Measurements from ENCODE around the gene SIRT2. TPM values are rescaled to one million over a fixed set of nuclear protein-coding genes. Genes with fewer than 3 reads are reported as not detected.
A peak's percentile ranks its signal among the peaks of the same experiment; 100 is the strongest.

The SIRT2 gene
- total and polyA plus RNA-seq, 2 of the 8 experiments (the other 6 are each of a cell fraction or from before 2014, with no cell fraction given): 6.5 to 10.0 TPM

- no peak overlapping the region for H2AFZ ChIP-seq (ENCODE audit: low read length)
- no peak overlapping the region for H3K27ac ChIP-seq (ENCODE audit: low read depth, low read length)
- H3K4ac ChIP-seq (replicated peaks; ENCODE audit: insufficient read length, low read depth, low read length): no peak overlapping the region
- peaks cover 18 to 30% of the 10 kb centered on the region in 2 experiments for H4K20me1 ChIP-seq (replicated peaks in 1 of 2; ENCODE audit: control insufficient read depth in 1 of 2, insufficient read depth in 2 of 2, low read length in 2 of 2)
- no peak overlapping the region for H2BK15ac ChIP-seq (ENCODE audit: low read length)
- H2BK12ac ChIP-seq (ENCODE audit: low read depth, low read length): no peak overlapping the region
- H3K36me3 ChIP-seq (ENCODE audit: control insufficient read depth in 2 of 4, insufficient read depth in 4 of 4, low read length in 3 of 4): peaks cover 55 to 68% (median 62%) of the 10 kb centered on the region in 4 experiments
- H4K5ac ChIP-seq (ENCODE audit: insufficient read length, low read depth, low read length): no peak overlapping the region
- H3K27me3 ChIP-seq (replicated peaks in 1 of 4; ENCODE audit: control insufficient read depth in 3 of 4, extremely low read depth in 1 of 4, insufficient read depth in 3 of 4, low read length in 3 of 4): no peaks in the 10 kb centered on the region
- H2BK20ac ChIP-seq (ENCODE audit: low read length): no peak overlapping the region
- H2AK5ac ChIP-seq (ENCODE audit: low read depth, low read length): no peak overlapping the region
- H2BK5ac ChIP-seq (ENCODE audit: low read depth, low read length): no peak overlapping the region
- H3K56ac ChIP-seq (replicated peaks; ENCODE audit: insufficient read length, low read depth, low read length): no peak overlapping the region
- H3K9ac ChIP-seq (replicated peaks in 1 of 4; ENCODE audit: extremely low read depth in 1 of 4, low read depth in 3 of 4, low read length in 3 of 4): no peak overlapping the region
- 92% methylated on average over 6 of the region's 6 CpGs; no CpG with 5 or more reads in 1 of the 2 experiments for WGBS, 2 experiments (ENCODE audit: extremely low coverage in 1 of 2, insufficient coverage in 1 of 2, insufficient read length in 1 of 2, insufficient replicate concordance in 2 of 2, low coverage in 1 of 2, low lambda C conversion rate in 2 of 2, missing lambda C conversion rate in 1 of 2)
- no peaks in the 10 kb centered on the region for H3K9me3 ChIP-seq (ENCODE audit: insufficient read depth in 2 of 2, low read depth in 1 of 2, low read length in 1 of 2)
- H3K23ac ChIP-seq (ENCODE audit: insufficient read length): no peak overlapping the region
- DNase-seq (ENCODE audit: low read depth in 1 of 2, low spot score in 2 of 2): no peak
- peak overlapping the region; percentile 28 for H4K8ac ChIP-seq (ENCODE audit: extremely low read depth, insufficient read depth, low read length)
- POLR2A ChIA-PET (ENCODE audit: partially characterized antibody): interaction anchor here (0.6 to 14.2 kb wide), 14 partner anchors 9 to 503 kb away, joined by 3 to 376 read pairs (median 4); partner anchors contain the start of genes CCER2, HNRNPL, NFKBIB and RINL
- H3K79me2 ChIP-seq (ENCODE audit: control insufficient read depth in 1 of 2, insufficient read depth in 2 of 2, low read length in 2 of 2): peaks cover 0 to 9% of the 10 kb centered on the region in 2 experiments; a peak in 2 of 4 replicates
- H3K14ac ChIP-seq (ENCODE audit: insufficient read length): no peak overlapping the region
- FAIRE-seq: no peak
- no peak overlapping the region for H2BK120ac ChIP-seq (replicated peaks; ENCODE audit: low read depth, low read length)
- TF ChIP-seq EZH2 (IDR thresholded peaks at IDR 0.05; ENCODE audit: low read depth, low read length, severe bottlenecking) (no peak), SP1 (IDR thresholded peaks at IDR 0.05; ENCODE audit: low read depth, low read length) (no peak), POLR2AphosphoS5 (IDR thresholded peaks at IDR 0.05; ENCODE audit: low read depth, low read length) (peak; percentile 13; the same call in 1 of the 2 replicates)
- H3K18ac ChIP-seq (ENCODE audit: extremely low read depth, low read length): no peak overlapping the region
- H3K4me3 ChIP-seq (ENCODE audit: extremely low read depth in 1 of 4, insufficient read depth in 2 of 4, low read depth in 3 of 4, low read length in 4 of 4): no peak overlapping the region
- no peaks in the 10 kb centered on the region for H3K23me2 ChIP-seq (ENCODE audit: low read depth, low read length)
- no peak overlapping the region for H3K4me2 ChIP-seq (ENCODE audit: insufficient read depth in 1 of 2, low read depth in 2 of 2, low read length in 2 of 2)
- H3K79me1 ChIP-seq (ENCODE audit: low read depth, low read length): 0 out of 2 replicates have a peak, but pooled peaks cover under 1% of the 10 kb centered on the region
- 0 out of 7 replicates have a peak, but pooled peaks cover 0 to 1% (median 0%) of the 10 kb centered on the region in 4 experiments for H3K4me1 ChIP-seq (replicated peaks in 1 of 4; ENCODE audit: control insufficient read depth in 3 of 4, insufficient read depth in 4 of 4, low read length in 3 of 4)
- CTCF ChIA-PET (ENCODE audit: partially characterized antibody): interaction anchor here (1.2 to 1.4 kb wide), 3 partner anchors 10 to 93 kb away, joined by 3 read pairs; partner anchors contain the start of genes MRPS12 and SARS2
- no peak overlapping the region for H4K91ac ChIP-seq (replicated peaks; ENCODE audit: insufficient read length, low read length)
Measured at GRCh38 chr19:38836983-38837626, 62.3 kb downstream of the SIRT2 start.

Measured in H1 (cell line).